ENCODE results near the gene HAND1.

- TF ChIP-seq POLR2A (IDR thresholded peaks at IDR 0.05), result no peak
- no peak for TF ChIP-seq CTCF (IDR thresholded peaks at IDR 0.05 in 4 of 5, conservative IDR thresholded peaks at IDR 0.05 in 1 of 5)
Observed at GRCh38 chr5:154465169-154465568, 12.9 kb downstream of the HAND1 start.
